Measurements from ENCODE around the gene ACADS. TPM values are rescaled to one million over a fixed set of nuclear protein-coding genes. Genes with fewer than 3 reads are reported as not detected.
A peak's percentile ranks its signal among the peaks of the same experiment; 100 is the strongest.

Gene ACADS
- total RNA-seq, 1 experiment from 2014 or later: 2.1 TPM

- no TSS peak for BruUV-seq (replicated peaks)
- ChIA-PET POLR2A (no interaction called here), CTCF (no interaction called here)
- Mint-ChIP-seq H3K4me1 (ENCODE audit: insufficient read depth, unreplicated experiment) (no peaks in the 10 kb centered on the region), H3K27me3 (ENCODE audit: insufficient read depth, unreplicated experiment) (no peaks in the 10 kb centered on the region), H3K9me3 (ENCODE audit: unreplicated experiment) (no peaks in the 10 kb centered on the region), H3K27ac (ENCODE audit: low read depth, unreplicated experiment) (no peak overlapping the region), H3K36me3 (ENCODE audit: insufficient read depth, unreplicated experiment) (peaks cover 42% of the 10 kb centered on the region), H3K4me3 (ENCODE audit: unreplicated experiment) (no peak overlapping the region)
- no peak for DNase-seq (ENCODE audit: unreplicated experiment)
- intact Hi-C loops (cut with micrococcal nuclease): no loop called here
- TF ChIP-seq CTCF (IDR thresholded peaks at IDR 0.05; ENCODE audit: unreplicated experiment): no peak
These were observed 48.7 kb downstream of the ACADS start for GRCh38 chr12:120774169-120774916.

GRCh38 chr12:120775862-120776552 is 50.4 kb downstream of the ACADS start:
- no peak for TF ChIP-seq CTCF (IDR thresholded peaks at IDR 0.05; ENCODE audit: unreplicated experiment)
- Mint-ChIP-seq H3K27ac (ENCODE audit: low read depth, unreplicated experiment) (no peak overlapping the region), H3K9me3 (ENCODE audit: unreplicated experiment) (no peaks in the 10 kb centered on the region), H3K27me3 (ENCODE audit: insufficient read depth, unreplicated experiment) (no peaks in the 10 kb centered on the region), H3K4me1 (ENCODE audit: insufficient read depth, unreplicated experiment) (no peaks in the 10 kb centered on the region), H3K4me3 (ENCODE audit: unreplicated experiment) (no peak overlapping the region), H3K36me3 (ENCODE audit: insufficient read depth, unreplicated experiment) (peaks cover 42% of the 10 kb centered on the region)
- DNase-seq (ENCODE audit: unreplicated experiment): no peak
- ChIA-PET CTCF (interaction anchor here (1.4 kb wide), 1 partner anchor 196 kb away, joined by 4 read pairs; no protein-coding TSS in a partner anchor), POLR2A (interaction anchor here (0.6 to 1.1 kb wide), 2 partner anchors 12 to 163 kb away, joined by 3 read pairs; no protein-coding TSS in a partner anchor)
- BruUV-seq (replicated peaks): no TSS peak
- intact Hi-C loops (cut with micrococcal nuclease): no loop called here

DNA sequence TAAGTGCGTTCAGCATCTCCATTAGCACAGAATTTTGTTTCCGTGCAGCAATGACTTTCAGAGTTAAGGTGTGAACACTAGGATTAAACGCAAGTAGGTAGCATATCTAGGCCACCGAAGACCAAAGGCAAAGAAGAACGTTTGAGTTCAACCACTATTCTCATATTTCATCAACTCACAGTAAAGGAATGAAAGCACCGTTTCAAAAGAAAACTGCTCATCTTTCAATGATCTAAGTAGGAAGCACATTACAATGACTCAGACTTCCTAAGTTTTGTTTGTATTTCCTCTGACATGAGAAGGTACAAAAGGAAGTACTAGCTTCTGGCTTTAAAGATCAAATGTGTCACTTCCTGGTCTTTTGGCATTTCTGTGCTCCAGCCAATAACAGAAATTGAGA is 57.6 kb downstream of the ACADS start:
- H3K4me1 Mint-ChIP-seq (ENCODE audit: insufficient read depth, unreplicated experiment): no peaks in the 10 kb centered on the region
- no peaks in the 10 kb centered on the region for H3K9me3 Mint-ChIP-seq (ENCODE audit: unreplicated experiment)
- no peaks in the 10 kb centered on the region for H3K27me3 Mint-ChIP-seq (ENCODE audit: insufficient read depth, unreplicated experiment)
- peak overlapping the region; percentile 32 for H3K27ac Mint-ChIP-seq (ENCODE audit: low read depth, unreplicated experiment)
- ChIA-PET POLR2A (interaction anchor here (0.7 kb wide), 1 partner anchor 122 kb away, joined by 3 read pairs; no protein-coding TSS in a partner anchor), CTCF (interaction anchor here (0.6 to 0.9 kb wide), 5 partner anchors 18 to 248 kb away, joined by 3 read pairs; no protein-coding TSS in a partner anchor)
- peaks cover 61% of the 10 kb centered on the region for H3K36me3 Mint-ChIP-seq (ENCODE audit: insufficient read depth, unreplicated experiment)
- no peak for TF ChIP-seq CTCF (IDR thresholded peaks at IDR 0.05; ENCODE audit: unreplicated experiment)
- no TSS peak for BruUV-seq (replicated peaks)
- intact Hi-C loops (cut with micrococcal nuclease): no loop called here
- no peak overlapping the region for H3K4me3 Mint-ChIP-seq (ENCODE audit: unreplicated experiment)
- peak; percentile 52 for DNase-seq (ENCODE audit: unreplicated experiment)

DNA sequence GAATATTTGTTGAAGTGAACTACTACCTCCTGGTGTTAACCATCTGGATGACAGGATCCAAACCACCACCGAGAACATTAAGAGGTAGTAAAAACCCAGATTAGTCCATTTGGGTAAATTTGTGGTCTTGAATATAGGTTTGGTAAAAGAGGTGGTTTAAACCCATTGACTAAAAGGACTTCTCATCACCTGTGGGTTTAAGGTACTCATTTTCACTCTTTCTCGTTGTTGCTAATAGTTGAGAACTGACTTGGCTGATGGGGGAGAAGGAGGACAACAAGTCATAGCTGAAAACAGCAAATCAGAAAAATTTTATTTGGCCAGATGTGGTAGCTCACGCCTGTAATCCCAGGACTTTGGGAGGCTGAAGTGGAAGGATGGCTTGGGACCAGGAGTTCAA is 59.2 kb downstream of the ACADS start:
- Mint-ChIP-seq H3K36me3 (ENCODE audit: insufficient read depth, unreplicated experiment) (peaks cover 58% of the 10 kb centered on the region), H3K4me1 (ENCODE audit: insufficient read depth, unreplicated experiment) (no peaks in the 10 kb centered on the region), H3K27me3 (ENCODE audit: insufficient read depth, unreplicated experiment) (no peaks in the 10 kb centered on the region), H3K27ac (ENCODE audit: low read depth, unreplicated experiment) (no peak overlapping the region), H3K4me3 (ENCODE audit: unreplicated experiment) (no peak overlapping the region), H3K9me3 (ENCODE audit: unreplicated experiment) (no peaks in the 10 kb centered on the region)
- TF ChIP-seq CTCF (IDR thresholded peaks at IDR 0.05; ENCODE audit: unreplicated experiment): no peak
- intact Hi-C loops (cut with micrococcal nuclease): no loop called here
- DNase-seq (ENCODE audit: unreplicated experiment): no peak
- ChIA-PET POLR2A (no interaction called here), CTCF (interaction anchor here (0.6 kb wide), 1 partner anchor 15 kb away, joined by 3 read pairs; no protein-coding TSS in a partner anchor)
- BruUV-seq (replicated peaks): no TSS peak

Data from MCF 10A (cell line).